C4-2B (cell line): ENCODE measurements around the gene ETV6.

Experiments
- CTCF ChIP-seq: fragments of 450-650 bp; conservative IDR thresholded peaks from 2 replicates; pipeline ENCODE4 v1.5.1; 2017; ENCODE audit warnings: mild to moderate bottlenecking
- ZFX ChIP-seq: fragments of 450-650 bp; IDR thresholded peaks from 2 replicates; pipeline ENCODE4 v1.6.1; 2017

GRCh38 chr12:11734580-11735180 lies 85.2 kb downstream of the ETV6 start:
- no peak for TF ChIP-seq CTCF
- no peak for TF ChIP-seq ZFX
